Fibroblast of gingiva (primary cell): ENCODE results near the gene MGAT5B.
A peak's percentile ranks its signal among the peaks of the same experiment; 100 is the strongest.

Experiments
- DNase-seq: peaks from one replicate; pipeline ENCODE4 v3.0.0-alpha.2; 2011; ENCODE audit warnings: low read depth

MGAT5B gene

GRCh38 chr17:76880268-76880667 is 12.1 kb downstream of the MGAT5B start:
- no peak for DNase-seq

GRCh38 chr17:76880971-76881370 is 12.8 kb downstream of the MGAT5B start:
- DNase-seq = no peak

DNA sequence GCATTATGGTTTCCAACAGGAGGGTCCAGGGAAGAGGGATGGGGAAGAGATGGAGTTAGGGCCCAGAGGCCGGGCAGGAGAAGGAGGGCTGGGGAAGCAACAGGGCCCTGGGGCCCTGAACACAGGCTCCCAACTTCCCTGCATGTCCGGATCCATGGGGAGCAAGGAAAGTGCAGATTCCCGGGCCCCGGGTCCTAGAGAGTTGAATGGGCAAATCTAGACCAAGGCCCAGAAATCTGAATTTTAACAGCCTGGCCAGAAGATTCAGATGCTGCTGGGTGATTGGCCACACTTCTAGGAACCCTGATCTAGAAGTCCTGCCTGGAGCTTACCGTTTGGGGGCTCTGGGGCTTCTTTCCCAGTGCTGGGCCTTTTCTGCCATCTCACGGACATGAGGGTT is 13.2 kb downstream of the MGAT5B start:
- no peak for DNase-seq

DNA sequence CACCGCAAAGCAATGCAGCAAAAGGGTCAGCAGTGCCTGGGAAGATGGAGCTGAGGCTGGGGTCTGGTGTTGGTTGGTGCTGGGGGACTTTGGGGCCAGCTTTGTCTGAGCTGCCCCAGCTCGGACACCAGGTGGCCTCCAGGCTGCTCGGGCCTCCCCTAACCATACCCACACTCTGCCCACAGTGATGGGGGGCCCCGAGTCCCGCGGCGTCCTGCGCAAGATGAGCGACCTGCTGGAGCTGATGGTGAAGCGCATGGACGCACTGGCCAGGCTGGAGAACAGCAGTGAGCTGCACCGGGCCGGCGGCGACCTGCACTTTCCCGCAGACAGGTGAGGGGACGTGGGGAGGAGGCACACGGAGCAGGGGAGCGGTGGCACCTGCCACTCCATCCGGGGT is 13.8 kb downstream of the MGAT5B start:
- DNase-seq = no peak

- peak; percentile 23 for DNase-seq
These were observed 15.7 kb downstream of the MGAT5B start for GRCh38 chr17:76883744-76884525.

DNA sequence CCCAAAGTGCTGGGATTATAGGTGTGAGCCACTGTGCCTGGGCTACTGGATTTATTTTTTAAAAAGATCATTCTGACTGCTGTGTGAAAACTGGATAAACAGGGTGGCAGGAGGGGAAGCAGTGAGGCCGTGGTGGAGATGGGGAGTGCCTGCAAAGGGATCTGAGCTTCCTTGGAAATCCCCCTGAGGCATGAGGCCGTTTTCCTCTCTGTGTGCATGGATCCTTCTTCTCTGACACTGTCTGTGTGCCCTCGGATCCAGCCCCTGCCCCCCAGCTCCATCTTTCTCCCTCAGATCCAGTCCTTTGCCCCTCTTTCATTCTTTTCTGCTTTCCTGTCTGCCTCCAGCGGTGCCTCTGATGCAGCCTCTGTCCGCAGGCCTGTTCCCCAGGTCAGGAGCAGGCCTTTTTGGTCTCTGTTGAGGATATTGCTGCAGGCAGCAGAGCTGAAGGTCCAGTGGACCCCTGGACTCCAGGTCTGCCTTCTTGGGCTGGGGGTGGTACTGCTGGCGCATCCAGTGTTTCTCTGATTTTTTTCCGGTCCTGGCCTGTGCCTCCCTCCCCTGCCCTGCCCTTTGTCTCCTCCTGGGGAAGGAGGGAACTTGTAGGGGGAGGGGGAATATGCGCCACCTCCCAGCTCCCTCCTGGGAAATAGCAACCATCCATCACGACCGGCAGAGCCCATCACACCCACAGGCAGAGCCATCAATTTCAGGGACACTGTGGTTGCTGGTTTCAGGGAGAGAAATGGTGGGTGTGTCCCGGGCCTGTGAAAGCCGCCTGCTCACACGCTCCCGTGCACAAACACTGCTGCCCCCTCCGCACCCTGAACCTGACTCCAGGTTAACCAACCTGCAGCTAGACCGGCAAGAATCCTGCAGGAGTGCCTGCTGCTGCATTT is 17.0 kb downstream of the MGAT5B start:
- DNase-seq = no peak

DNA sequence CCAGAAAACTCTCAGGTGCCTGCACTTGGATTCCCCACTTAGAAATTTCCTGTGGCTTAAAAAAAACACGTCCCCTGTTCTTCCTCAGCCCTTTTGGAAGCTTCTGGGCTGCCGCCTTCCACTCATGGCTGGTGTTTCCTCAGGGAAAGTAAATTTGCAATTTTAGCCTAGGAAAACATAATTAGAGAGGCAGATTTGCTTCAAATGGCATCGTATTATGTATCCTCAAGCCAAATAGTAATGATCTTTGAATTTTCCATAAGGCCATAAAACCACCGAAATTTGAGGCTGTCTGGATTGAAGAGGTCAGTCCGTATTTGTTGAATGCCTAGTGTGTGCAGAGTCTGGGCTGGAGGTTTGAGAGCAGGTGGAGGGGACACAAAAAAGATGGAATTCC is 17.7 kb downstream of the MGAT5B start:
- DNase-seq = no peak

DNA sequence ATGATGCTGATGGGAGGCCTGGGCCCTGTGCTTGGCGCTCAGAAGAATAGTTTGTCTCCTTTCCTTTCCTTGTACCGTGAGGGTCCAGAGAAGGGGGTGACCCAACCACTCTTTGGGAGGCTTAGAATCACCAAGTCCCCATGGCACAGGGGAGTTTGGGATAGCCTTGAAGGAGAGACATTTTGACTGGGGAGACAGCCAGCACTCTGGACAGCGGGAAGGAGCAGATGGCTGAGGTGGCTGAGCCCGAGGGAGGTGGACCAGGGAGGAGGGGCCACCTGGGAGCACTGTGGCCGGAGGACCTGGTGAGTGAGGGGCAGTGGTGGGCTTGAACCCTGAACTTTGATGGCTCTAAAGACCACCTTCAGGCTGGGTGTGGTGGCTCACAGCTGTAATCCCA is 18.2 kb downstream of the MGAT5B start:
- no peak for DNase-seq

DNA sequence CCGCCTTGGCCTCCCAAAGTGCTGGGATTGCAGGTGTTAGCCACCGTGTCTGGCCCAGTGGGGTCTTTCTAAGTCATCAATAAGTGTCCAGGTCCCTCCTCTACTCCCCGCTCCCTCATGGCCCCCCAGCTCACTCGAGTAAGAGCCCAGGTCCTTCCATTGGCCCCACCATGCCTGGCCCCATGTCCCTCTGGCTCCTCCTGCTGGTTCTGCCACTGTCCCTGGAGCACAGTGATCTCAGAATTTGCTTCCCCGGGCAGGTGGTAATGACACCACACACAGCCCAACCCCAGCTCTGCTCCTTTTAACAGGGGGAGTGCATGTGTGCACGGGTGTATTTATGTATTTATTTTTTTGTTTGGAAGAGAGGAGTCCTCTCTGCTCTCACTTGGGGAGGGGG is 19.6 kb downstream of the MGAT5B start:
- no peak for DNase-seq

- no peak for DNase-seq
These were observed 20.5 kb downstream of the MGAT5B start for GRCh38 chr17:76888661-76889060.

GRCh38 chr17:76889323-76889722 is 21.1 kb downstream of the MGAT5B start:
- no peak for DNase-seq

GRCh38 chr17:76892329-76892728 is 24.1 kb downstream of the MGAT5B start:
- no peak for DNase-seq

- DNase-seq = no peak
These were observed 25.6 kb downstream of the MGAT5B start for GRCh38 chr17:76893623-76894334.

GRCh38 chr17:76894842-76895241 is 26.6 kb downstream of the MGAT5B start:
- DNase-seq = no peak

- DNase-seq = no peak
These were observed 28.8 kb downstream of the MGAT5B start for GRCh38 chr17:76897023-76897422.

- no peak for DNase-seq
These were observed 31.2 kb downstream of the MGAT5B start for GRCh38 chr17:76899414-76899813.

- DNase-seq = no peak
These were observed 32.5 kb downstream of the MGAT5B start for GRCh38 chr17:76900723-76901122.

GRCh38 chr17:76901542-76902197 is 33.5 kb downstream of the MGAT5B start:
- no peak for DNase-seq

DNA sequence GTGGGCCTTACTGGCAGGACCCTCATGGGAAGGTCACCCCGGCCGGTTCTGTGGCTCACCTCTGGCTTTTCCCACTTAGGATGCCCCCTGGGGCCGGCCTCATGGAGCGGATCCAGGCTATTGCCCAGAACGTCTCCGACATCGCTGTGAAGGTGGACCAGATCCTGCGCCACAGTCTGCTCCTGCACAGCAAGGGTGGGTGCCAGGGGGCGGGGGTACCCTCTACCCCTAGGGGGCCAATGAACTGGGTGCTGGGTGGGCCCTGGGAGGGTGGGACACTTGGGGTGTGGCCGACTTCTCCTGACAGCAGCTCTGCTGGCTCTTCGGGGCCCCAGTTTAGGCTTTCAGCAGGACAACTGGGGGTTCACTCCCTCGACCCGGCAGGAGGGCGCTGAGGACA is 34.3 kb downstream of the MGAT5B start:
- DNase-seq = no peak

GRCh38 chr17:76903631-76904030 is 35.4 kb downstream of the MGAT5B start:
- DNase-seq = no peak

DNA sequence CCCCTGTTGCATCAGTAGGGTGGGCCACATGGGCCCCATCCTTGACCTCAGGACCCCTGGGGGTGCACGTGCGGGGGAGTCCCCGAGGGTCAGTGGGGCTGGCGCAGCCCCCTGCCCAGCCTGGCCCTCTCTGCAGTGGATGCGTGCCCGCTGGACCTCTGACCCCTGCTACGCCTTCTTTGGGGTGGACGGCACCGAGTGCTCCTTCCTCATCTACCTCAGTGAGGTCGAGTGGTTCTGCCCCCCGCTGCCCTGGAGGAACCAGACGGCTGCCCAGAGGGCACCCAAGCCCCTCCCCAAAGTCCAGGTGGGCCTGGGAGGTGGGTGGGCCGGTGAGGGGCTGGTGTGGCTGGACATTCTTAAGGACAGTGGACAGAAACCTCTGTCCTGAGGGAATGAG is 35.9 kb downstream of the MGAT5B start:
- no peak for DNase-seq

GRCh38 chr17:76905036-76905435 is 36.8 kb downstream of the MGAT5B start:
- DNase-seq = no peak
